DOHH2 (cell line): ENCODE measurements around the gene FAM168B.

Experiments used
- H3F3A ChIP-seq: fragments of 200-600 bp; sonication (generic), shearing (Covaris generic); 2 replicates; pipeline ENCODE4 v1.6.0; 2016; ENCODE audit warnings: antibody characterized with exemption, mild to moderate bottlenecking; ENCODE audit not compliant: control insufficient read depth, insufficient read depth
- H3K27ac ChIP-seq: fragments of 200-600 bp; sonication (generic); 2 replicates; pipeline ENCODE4 v1.5.1; 2014; ENCODE audit warnings: low read depth, mild to moderate bottlenecking, low read length, moderate library complexity
- H3K27me3 ChIP-seq: fragments of 200-600 bp; sonication (generic); 2 replicates; pipeline ENCODE4 v1.6.1; 2014; ENCODE audit warnings: mild to moderate bottlenecking, low read length, mixed read lengths; ENCODE audit not compliant: control insufficient read depth
- H3K36me3 ChIP-seq: fragments of 200-600 bp; sonication (generic); 2 replicates; pipeline ENCODE4 v1.6.1; 2014; ENCODE audit warnings: mild to moderate bottlenecking, low read length, moderate library complexity, mixed read lengths; ENCODE audit not compliant: control insufficient read depth
- H3K4me1 ChIP-seq: fragments of 200-600 bp; sonication (generic); 2 replicates; pipeline ENCODE4 v1.6.1; 2014; ENCODE audit warnings: mild to moderate bottlenecking, low read length, mixed read lengths; ENCODE audit not compliant: control insufficient read depth
- H3K4me2 ChIP-seq: fragments of 200-600 bp; sonication (generic); 2 replicates; pipeline ENCODE4 v1.6.0; 2014; ENCODE audit warnings: mild to moderate bottlenecking, low read length, moderate library complexity
- H3K4me3 ChIP-seq: fragments of 200-600 bp; sonication (generic); 2 replicates; pipeline ENCODE4 v1.5.1; 2014; ENCODE audit warnings: mild to moderate bottlenecking, low read length, mixed read lengths
- H3K79me2 ChIP-seq: fragments of 200-600 bp; sonication (generic); 2 replicates; pipeline ENCODE4 v1.6.1; 2014; ENCODE audit warnings: mild to moderate bottlenecking, low read length, mixed read lengths; ENCODE audit not compliant: control insufficient read depth
- H3K9me2 ChIP-seq: fragments of 200-600 bp; sonication (generic); replicated peaks from 2 replicates; pipeline ENCODE4 v1.6.1; 2014; ENCODE audit warnings: mild to moderate bottlenecking, low read length, mixed read lengths; ENCODE audit not compliant: control insufficient read depth
- H3K9me3 ChIP-seq: fragments of 200-600 bp; sonication (generic); 2 replicates; pipeline ENCODE4 v1.6.1; 2014; ENCODE audit warnings: antibody characterized with exemption, low read length, mixed read lengths; ENCODE audit not compliant: control insufficient read depth, insufficient read depth
- H4K20me1 ChIP-seq: fragments of 200-600 bp; sonication (generic); 2 replicates; pipeline ENCODE4 v1.6.0; 2014; ENCODE audit warnings: low read depth, mild to moderate bottlenecking, antibody characterized with exemption, low read length, moderate library complexity; ENCODE audit not compliant: control insufficient read depth, insufficient read depth
- EZH2phosphoT487 ChIP-seq: fragments of 200-600 bp; sonication (generic); IDR thresholded peaks from 2 replicates; pipeline ENCODE4 v1.6.1; 2017; ENCODE audit warnings: borderline replicate concordance, mild to moderate bottlenecking, antibody characterized with exemption, low read length, moderate library complexity, mixed read lengths
- TF ChIP-seq, protein P1 (sequence below): fragments of 200-600 bp; sonication (generic); IDR thresholded peaks from one replicate; pipeline ENCODE4 v1.5.1; 2014; ENCODE audit warnings: antibody characterized with exemption, mild to moderate bottlenecking, low read depth, low read length; ENCODE audit not compliant: poor library complexity, severe bottlenecking

Gene FAM168B, protein sequence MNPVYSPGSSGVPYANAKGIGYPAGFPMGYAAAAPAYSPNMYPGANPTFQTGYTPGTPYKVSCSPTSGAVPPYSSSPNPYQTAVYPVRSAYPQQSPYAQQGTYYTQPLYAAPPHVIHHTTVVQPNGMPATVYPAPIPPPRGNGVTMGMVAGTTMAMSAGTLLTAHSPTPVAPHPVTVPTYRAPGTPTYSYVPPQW

DNA sequence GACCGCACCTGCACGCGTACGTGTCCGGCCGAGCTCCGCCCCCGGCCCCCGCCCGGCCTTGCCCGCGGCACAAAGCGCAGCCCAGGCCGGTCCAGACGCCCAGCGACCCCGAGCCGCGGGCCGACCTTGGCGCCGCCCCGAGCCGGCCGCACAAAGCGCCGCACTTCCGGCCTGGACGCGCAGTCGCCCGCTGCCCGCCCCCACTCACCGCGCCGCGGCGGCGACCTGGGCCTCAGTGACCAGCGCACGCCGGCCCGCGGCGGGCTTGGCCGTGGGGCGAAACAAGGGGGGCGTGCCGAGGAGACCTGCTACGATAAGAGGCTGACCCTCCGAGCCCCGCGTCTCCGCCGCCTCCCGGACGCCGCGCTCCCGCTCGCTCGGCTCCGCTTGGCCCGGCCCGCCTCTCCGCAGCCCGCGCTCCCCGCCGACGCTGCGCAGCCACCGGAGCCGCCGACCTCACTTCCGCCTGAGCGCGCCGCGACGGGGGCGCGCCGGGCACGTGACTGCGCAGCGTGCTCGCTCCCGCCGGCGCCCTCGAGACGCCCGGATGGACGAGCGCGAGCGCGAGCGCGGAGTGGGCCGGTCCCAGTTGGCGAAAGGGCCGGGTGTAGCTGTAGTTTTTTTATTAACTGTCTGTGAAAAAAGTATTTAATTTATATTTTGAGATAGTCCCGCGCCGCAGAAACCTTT lies at the start of gene FAM168B:
Gene FAM168B (minus strand): TSS at position 455 of the 690 bp plus-strand sequence. CDS start 10,814 bp downstream, outside the sequence.
- no peaks in the 10 kb centered on the region for H3K9me2 ChIP-seq
- no peaks in the 10 kb centered on the region for H3K9me3 ChIP-seq
- peak within 1 kb of the TSS; percentile 87 for H3K4me2 ChIP-seq
- H3K27me3 ChIP-seq, result no peaks in the 10 kb centered on the region
- peaks cover 11% of the 10 kb centered on the region; the same call in 1 of the 2 replicates for H4K20me1 ChIP-seq
- peak within 1 kb of the TSS; percentile 68 for H3K27ac ChIP-seq
- H3K36me3 ChIP-seq, result peaks cover 28% of the 10 kb centered on the region
- H3K4me1 ChIP-seq, result peaks cover 15% of the 10 kb centered on the region
- peaks cover 51% of the 10 kb centered on the region for H3K79me2 ChIP-seq
- TF ChIP-seq, protein P1, sequence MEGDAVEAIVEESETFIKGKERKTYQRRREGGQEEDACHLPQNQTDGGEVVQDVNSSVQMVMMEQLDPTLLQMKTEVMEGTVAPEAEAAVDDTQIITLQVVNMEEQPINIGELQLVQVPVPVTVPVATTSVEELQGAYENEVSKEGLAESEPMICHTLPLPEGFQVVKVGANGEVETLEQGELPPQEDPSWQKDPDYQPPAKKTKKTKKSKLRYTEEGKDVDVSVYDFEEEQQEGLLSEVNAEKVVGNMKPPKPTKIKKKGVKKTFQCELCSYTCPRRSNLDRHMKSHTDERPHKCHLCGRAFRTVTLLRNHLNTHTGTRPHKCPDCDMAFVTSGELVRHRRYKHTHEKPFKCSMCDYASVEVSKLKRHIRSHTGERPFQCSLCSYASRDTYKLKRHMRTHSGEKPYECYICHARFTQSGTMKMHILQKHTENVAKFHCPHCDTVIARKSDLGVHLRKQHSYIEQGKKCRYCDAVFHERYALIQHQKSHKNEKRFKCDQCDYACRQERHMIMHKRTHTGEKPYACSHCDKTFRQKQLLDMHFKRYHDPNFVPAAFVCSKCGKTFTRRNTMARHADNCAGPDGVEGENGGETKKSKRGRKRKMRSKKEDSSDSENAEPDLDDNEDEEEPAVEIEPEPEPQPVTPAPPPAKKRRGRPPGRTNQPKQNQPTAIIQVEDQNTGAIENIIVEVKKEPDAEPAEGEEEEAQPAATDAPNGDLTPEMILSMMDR, result no peak
- TF ChIP-seq EZH2phosphoT487, result no peak
- peak within 1 kb of the TSS; percentile 74 for H3K4me3 ChIP-seq
- peaks cover 5% of the 10 kb centered on the region; the same call in 1 of the 2 replicates for H3F3A ChIP-seq

DNA sequence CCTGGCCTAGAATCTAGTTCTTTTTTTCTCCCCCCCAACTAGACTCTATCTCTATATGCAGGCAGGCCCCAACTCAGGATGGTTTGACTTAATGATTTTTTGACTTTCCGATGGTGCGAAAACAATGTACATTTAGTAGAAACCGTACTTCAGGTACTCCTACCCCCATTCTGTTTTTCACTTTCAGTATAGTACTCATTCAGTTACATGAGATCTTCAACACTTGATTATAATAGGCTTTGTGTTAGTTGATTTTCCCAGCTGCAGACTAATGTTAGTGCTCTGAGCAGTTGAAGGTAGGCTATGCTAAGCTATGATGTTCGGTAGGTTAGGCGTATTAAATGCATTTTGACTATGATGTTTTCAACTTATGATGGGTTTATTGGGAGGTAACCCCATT lies 49.6 kb upstream of the FAM168B start:
- Histone ChIP-seq H3K4me3 (no peak overlapping the region), H3F3A (no peaks in the 10 kb centered on the region), H4K20me1 (no peaks in the 10 kb centered on the region), H3K9me2 (no peaks in the 10 kb centered on the region), H3K79me2 (peaks cover 5% of the 10 kb centered on the region), H3K27ac (no peak overlapping the region), H3K9me3 (no peaks in the 10 kb centered on the region), H3K4me2 (no peak overlapping the region), H3K4me1 (peaks cover 20% of the 10 kb centered on the region), H3K27me3 (no peaks in the 10 kb centered on the region), H3K36me3 (peaks cover 79% of the 10 kb centered on the region)
- TF ChIP-seq, protein P1, result no peak
- TF ChIP-seq EZH2phosphoT487, result no peak

DNA sequence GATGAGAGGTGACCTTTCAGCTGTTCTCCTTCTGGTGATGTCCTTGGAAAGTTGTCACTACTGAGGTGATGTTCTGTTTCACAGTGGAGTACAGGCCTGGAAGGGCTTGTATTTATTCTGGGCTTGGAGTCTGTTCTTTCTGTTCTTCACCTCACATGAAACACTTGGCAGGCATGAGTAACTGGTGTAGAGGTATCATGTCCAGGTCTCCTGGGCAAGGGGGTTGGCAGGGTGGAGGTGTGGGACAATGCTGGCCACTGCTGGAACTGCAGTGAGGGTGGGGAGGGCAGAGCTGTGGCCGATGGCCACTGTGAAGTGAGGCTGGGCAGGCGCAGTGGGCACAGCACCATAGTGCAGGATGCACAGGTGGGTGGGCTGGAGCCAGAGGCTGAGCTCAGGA lies 47.3 kb upstream of the FAM168B start:
- H4K20me1 ChIP-seq, result no peaks in the 10 kb centered on the region
- no peaks in the 10 kb centered on the region for H3K9me3 ChIP-seq
- no peak overlapping the region for H3K27ac ChIP-seq
- peaks cover 61% of the 10 kb centered on the region for H3K36me3 ChIP-seq
- H3K4me1 ChIP-seq, result peaks cover 15% of the 10 kb centered on the region
- no peaks in the 10 kb centered on the region for H3K27me3 ChIP-seq
- H3K9me2 ChIP-seq, result no peaks in the 10 kb centered on the region
- peaks cover 5% of the 10 kb centered on the region for H3K79me2 ChIP-seq
- H3K4me2 ChIP-seq, result no peak overlapping the region
- H3F3A ChIP-seq, result no peaks in the 10 kb centered on the region
- no peak overlapping the region for H3K4me3 ChIP-seq
- TF ChIP-seq, protein P1, result no peak
- no peak for TF ChIP-seq EZH2phosphoT487
